Measurements from ENCODE around the gene PLCH2.

The PLCH2 gene

GRCh38 chr1:2499260-2499659, 23.2 kb downstream of the PLCH2 start:
- no peak for DNase-seq (ENCODE audit: low spot score)

- DNase-seq (ENCODE audit: low spot score): no peak
Measured at GRCh38 chr1:2499986-2500596, 24.0 kb downstream of the PLCH2 start.

- DNase-seq (ENCODE audit: low spot score): no peak
Measured at GRCh38 chr1:2501041-2501819, 25.1 kb downstream of the PLCH2 start.

GRCh38 chr1:2501820-2502119, 25.7 kb downstream of the PLCH2 start:
- no peak for DNase-seq (ENCODE audit: low spot score)

GRCh38 chr1:2502210-2502609, 26.1 kb downstream of the PLCH2 start:
- no peak for DNase-seq (ENCODE audit: low spot score)

GRCh38 chr1:2502661-2503553, 26.8 kb downstream of the PLCH2 start:
- DNase-seq (ENCODE audit: low spot score): no peak

- DNase-seq (ENCODE audit: low spot score): no peak
Measured at GRCh38 chr1:2503554-2504224, 27.6 kb downstream of the PLCH2 start.

- peak; percentile 60 for DNase-seq (ENCODE audit: low spot score)
Measured at GRCh38 chr1:2504225-2504948, 28.3 kb downstream of the PLCH2 start.

GRCh38 chr1:2504949-2505272, 28.8 kb downstream of the PLCH2 start:
- DNase-seq (ENCODE audit: low spot score): no peak

GRCh38 chr1:2505461-2505994, 29.4 kb downstream of the PLCH2 start:
- no peak for DNase-seq (ENCODE audit: low spot score)

GRCh38 chr1:2506007-2506860, 30.1 kb downstream of the PLCH2 start:
- DNase-seq (ENCODE audit: low spot score): no peak

- no peak for DNase-seq (ENCODE audit: low spot score)
Measured at GRCh38 chr1:2506901-2507565, 30.9 kb downstream of the PLCH2 start.

- DNase-seq (ENCODE audit: low spot score): no peak
Measured at GRCh38 chr1:2507744-2508155, 31.7 kb downstream of the PLCH2 start.

- no peak for DNase-seq (ENCODE audit: low spot score)
Measured at GRCh38 chr1:2508180-2508579, 32.1 kb downstream of the PLCH2 start.

GRCh38 chr1:2508751-2509150, 32.7 kb downstream of the PLCH2 start:
- DNase-seq (ENCODE audit: low spot score): no peak

- no peak for DNase-seq (ENCODE audit: low spot score)
Measured at GRCh38 chr1:2509589-2509988, 33.5 kb downstream of the PLCH2 start.

GRCh38 chr1:2510366-2511155, 34.5 kb downstream of the PLCH2 start:
- no peak for DNase-seq (ENCODE audit: low spot score)

- no peak for DNase-seq (ENCODE audit: low spot score)
Measured at GRCh38 chr1:2512862-2513421, 36.9 kb downstream of the PLCH2 start.
